ENCODE results near the gene ANAPC15.

GRCh38 chr11:72135891-72136683 is 23.6 kb upstream of the ANAPC15 start:
- no peak for TF ChIP-seq TCF7L2 (IDR thresholded peaks at IDR 0.05; ENCODE audit: low read depth, low read length)
- no peak for TF ChIP-seq ZBTB37 (CRISPR knock-in tag; IDR thresholded peaks at IDR 0.05)
- TF ChIP-seq CTCF (CRISPR knock-in tag; IDR thresholded peaks at IDR 0.05) = peak; percentile 42; the same call in 1 of the 2 replicates
- TF ChIP-seq ZBTB21 (CRISPR knock-in tag; IDR thresholded peaks at IDR 0.05) = no peak
- TF ChIP-seq FOXO4 (CRISPR knock-in tag; conservative IDR thresholded peaks at IDR 0.05) = no peak
- no peak for TF ChIP-seq TARDBP (CRISPR knock-in tag; IDR thresholded peaks at IDR 0.05)
- TF ChIP-seq MNT (IDR thresholded peaks at IDR 0.05) = no peak
- no peak for TF ChIP-seq ATF7 (IDR thresholded peaks at IDR 0.05)
- TF ChIP-seq ATF7 (CRISPR knock-in tag; IDR thresholded peaks at IDR 0.05) = no peak
- TF ChIP-seq USF2 (IDR thresholded peaks at IDR 0.05; ENCODE audit: low read depth, low read length) = no peak
- no peak for TF ChIP-seq USF2 (CRISPR knock-in tag; IDR thresholded peaks at IDR 0.05; ENCODE audit: borderline replicate concordance)
- no peak for TF ChIP-seq E2F2 (CRISPR knock-in tag; IDR thresholded peaks at IDR 0.05; ENCODE audit: borderline replicate concordance)
